ENCODE measurements around the gene COA6.

- no peak for TF ChIP-seq CTCF (conservative IDR thresholded peaks at IDR 0.05 in 1 of 2, IDR thresholded peaks at IDR 0.05 in 1 of 2; ENCODE audit: extremely low read depth in 1 of 2, insufficient read depth in 1 of 2, low read depth in 1 of 2, low read length in 2 of 2)
- no peak for TF ChIP-seq EZH2 (IDR thresholded peaks at IDR 0.05; ENCODE audit: borderline replicate concordance, low read length)
Observed at GRCh38 chr1:234412830-234413229, 39.6 kb downstream of the COA6 start.

Data from mammary epithelial cell (primary cell).